ENCODE measurements around the gene ECI1.
"Not testable (repeated sequence)": the region's sequence is repeated elsewhere in the genome, so short reads cannot be mapped to it uniquely, and the experiment has no call there.

The ECI1 gene

DNA sequence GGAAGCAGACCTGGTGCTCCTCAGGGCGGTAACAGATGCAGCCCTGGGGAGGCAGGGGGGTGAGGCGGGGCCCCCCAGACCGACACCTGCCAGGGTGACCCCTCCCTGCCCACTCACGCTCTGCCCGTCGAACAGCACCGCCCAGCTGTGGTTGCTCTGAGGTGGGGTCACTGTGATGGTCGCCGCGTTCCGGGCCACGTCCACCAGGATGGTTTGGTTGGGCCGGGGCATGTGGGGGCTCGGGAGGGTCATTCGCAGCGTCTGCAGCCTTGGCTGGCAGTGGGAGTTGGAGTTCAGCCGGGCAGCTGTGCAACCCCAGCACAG, 41.4 kb downstream of the ECI1 start:
- DNase-seq, result no peak

DNA sequence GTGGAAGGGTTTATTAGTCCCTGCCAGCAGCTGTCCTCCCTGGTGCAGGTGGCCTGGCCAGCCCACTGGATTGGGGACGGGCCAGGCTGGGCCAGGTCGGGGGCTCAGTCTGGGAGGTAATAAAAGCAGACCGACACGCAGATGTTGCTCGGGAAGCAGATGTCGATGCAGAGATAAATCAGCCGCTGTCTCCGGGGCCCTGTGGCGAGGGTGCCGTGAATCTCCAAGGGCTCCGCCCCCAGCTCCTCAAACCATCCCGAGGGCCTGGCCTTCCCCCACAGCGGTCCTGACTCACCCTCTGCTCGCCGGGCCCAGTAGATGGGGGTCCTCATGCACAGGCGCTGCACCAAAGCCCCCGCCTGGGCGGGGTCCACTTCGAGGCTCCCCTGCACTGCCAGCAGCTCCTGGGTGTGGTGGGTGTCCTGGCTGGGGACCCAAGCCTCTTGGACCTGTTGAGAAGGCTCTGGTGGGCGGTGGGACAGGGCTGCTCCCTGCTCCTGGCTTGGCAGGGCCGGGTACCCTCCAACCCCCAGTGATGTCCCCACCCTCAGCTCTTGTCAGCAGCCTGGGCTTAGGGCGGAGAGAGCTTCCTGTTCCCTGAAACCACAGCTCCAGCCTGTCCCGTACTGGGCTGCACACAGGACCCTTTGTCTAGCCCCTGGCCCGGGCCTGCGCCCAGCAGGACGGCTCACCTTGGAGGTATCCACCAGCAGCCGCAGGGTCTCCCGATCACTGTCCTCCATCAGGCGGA, 42.0 kb downstream of the ECI1 start:
- DNase-seq, result no peak

- DNase-seq, result no peak
Observed at GRCh38 chr16:2208772-2209171, 42.6 kb downstream of the ECI1 start.

DNA sequence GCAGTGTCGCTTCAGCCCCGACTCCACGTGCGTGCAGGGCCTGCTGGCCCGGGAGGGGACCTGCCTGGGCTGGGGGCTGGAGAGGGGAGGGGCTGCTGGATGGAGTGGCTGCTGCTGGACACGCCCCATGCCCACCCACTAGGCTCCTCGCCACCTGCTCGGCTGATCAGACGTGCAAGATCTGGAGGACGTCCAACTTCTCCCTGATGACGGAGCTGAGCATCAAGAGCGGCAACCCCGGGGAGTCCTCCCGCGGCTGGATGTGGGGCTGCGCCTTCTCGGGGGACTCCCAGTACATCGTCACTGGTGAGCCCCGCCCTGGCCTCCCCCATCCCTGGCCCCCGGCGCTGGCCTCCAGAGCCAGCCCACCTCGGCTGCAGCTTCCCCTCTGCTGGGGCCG, 43.1 kb downstream of the ECI1 start:
- no peak for DNase-seq

- no peak for DNase-seq
Observed at GRCh38 chr16:2207872-2208271, 43.5 kb downstream of the ECI1 start.

DNA sequence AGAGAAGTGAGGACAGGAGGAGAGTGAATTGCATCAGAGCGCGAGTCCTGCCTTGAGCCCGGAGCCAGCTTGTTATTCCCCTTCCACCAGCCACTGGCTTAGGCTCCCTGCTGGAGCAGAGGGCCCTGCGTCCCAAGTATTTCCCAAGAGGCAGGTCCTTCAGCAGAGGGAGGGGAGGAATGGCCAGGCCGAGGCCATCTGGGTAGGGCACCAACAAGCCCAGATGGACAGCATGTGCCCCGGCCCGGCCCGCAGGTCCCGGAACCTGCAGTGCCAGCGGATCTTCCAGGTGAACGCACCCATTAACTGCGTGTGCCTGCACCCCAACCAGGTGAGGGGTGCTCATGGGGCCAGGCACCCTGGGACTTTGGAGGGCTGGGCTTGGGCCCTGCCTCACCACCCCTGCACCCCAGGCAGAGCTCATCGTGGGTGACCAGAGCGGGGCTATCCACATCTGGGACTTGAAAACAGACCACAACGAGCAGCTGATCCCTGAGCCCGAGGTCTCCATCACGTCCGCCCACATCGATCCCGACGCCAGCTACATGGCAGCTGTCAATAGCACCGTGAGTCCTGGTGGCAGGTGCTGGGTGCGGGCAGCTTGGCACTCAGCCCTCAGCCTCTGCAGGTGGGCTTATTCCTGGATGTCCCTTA, 44.5 kb downstream of the ECI1 start:
- DNase-seq, result no peak

GRCh38 chr16:2206420-2206779, 45.0 kb downstream of the ECI1 start:
- no peak for DNase-seq

DNA sequence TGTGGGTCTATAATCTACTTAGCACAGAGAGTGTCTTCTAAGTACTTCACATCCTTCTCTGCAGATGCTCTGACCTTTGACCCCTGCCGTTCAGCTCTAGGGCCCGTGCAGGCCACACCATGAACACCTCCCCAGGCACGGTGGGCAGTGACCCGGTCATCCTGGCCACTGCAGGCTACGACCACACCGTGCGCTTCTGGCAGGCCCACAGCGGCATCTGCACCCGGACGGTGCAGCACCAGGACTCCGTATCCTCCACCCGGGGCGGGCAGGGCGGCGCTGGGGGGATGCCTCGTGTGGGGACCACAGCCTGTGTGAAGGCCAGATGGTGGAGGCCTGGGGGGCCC, 45.4 kb downstream of the ECI1 start:
- peak; percentile 73 for DNase-seq

DNA sequence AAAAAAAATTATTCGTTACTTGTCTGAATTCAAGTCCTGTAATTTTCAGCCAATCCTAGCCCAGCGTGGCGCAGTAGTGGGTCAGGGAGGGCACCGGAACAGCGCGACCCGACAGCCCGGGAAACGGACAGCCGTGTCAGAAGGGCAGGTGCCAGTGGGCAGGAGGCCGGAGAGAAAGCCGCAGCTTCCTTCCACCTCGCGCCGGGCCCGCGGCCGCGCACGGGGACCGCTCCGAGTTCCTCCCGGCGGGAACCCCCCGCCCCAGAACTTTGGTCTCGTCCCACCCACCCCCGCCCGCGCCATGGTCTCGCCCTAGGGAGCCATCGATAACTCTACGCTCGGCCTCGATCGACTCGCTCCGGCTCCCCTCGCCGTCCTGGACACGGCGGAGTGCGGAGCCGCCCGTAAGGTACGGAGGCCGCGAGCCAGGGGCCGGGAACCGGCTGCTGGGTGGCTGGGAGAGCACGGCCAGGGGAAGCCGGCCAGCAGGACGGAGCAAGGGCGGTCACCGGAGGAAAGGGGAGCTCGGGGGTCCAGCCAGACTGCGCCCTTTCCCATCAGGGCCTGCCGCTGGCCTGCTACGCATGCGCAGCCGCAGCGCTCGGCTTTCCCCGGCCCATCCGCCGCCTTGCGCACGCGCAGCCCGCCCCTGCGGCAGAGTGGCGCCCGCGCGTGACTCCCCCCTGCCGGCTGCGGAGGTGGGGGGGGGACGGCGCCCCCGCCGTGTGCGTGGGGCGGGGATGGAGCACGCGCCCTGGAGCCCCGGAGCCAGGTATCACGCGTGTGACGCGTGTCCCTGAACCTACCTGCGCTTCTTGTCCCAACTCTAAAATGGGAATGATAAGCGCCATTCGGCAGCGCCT, 46.1 kb downstream of the ECI1 start, which contains the start of gene MLST8:
TSS of gene MLST8 (plus strand) at position 351 of the 863 bp plus-strand sequence. CDS start 632 bp downstream, outside the sequence.
- DNase-seq, result peak; percentile 92

DNA sequence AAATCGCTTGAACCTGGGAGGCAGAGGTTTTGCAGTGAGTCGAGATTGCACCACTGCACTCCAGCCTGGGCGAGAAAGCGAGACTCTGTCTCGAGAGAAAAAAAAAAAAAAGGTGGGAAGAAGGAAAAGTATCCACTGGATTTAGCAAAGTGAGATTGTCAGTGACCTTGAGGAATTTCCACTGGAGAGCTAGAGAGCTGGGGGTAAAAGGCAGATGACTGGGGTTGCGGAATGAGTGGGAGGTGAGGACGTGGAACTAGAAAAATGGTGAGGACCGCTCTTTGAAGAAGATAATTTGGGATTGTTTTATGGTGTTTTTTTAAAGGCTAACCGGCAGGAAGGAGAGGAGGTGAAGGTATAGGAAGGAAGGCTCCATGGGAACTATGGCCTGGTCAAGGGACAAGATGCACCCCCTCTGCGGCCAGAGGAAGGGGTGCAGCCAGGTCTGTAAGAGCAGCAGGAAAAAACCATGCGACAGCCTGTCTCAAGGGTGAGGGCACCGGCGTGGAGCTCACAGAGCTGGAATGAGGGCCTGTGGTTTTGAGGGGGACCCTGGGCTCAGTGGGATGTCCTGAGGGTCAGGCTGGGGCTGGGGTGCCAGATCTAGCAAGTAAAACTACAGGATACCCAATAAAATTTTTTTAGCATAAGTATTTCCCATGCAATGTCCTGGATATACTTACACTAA, 46.8 kb downstream of the ECI1 start:
- DNase-seq, result no peak

DNA sequence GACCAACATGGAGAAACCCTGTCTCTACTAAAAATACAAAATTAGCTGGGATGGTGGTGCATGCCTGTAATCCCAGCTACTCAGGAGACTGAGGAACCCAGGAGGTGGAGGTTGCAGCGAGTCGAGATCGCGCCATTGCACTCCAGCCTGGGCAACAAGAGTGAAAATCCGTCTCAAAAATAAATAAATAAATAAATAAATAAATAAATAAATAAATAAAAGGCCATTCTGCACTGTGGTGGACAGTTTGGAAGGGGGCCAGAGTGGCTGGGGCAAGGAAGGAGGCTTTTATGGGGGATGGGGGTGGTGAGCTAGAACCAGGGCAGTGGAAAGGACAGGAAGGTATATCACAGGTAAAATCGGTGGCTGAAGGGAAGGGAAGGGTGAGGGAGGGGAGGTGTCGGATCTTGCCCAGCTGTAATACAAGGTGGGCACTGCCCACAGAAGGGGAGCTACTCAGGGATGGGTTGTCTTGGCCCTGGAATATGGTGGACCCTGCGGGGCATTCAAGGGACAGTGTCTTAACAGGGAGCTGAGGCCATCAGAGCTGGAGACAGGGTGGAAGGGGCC, 48.2 kb downstream of the ECI1 start:
- not testable (repeated sequence) for DNase-seq

- no peak for DNase-seq
Observed at GRCh38 chr16:2200313-2200712, 51.1 kb downstream of the ECI1 start.

DNA sequence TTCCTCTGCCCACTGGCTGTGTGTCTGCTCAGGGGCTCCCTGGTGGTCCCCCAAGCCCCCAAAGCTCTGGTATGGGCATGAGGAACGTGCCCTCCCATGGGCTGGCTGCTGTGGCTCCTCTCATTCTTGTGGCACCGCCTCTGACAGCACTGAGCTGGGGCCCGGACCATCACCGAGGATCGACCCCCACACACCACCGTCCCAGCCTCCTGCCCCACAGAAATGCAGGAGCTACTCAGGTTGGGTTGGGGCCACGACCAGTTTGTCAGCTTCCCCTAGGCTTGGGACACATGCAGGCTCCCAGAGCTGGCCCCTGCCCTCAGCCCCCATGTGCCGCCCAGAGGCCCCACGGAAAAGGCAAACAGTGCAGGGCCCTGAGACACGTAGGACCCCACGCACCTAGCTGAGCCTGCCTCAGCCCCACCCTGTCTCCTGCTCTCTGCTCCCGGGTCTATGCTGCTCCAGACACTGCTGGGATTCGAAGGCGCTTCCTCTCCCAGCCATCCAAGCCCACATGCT, 51.7 kb downstream of the ECI1 start:
- DNase-seq, result no peak

DNA sequence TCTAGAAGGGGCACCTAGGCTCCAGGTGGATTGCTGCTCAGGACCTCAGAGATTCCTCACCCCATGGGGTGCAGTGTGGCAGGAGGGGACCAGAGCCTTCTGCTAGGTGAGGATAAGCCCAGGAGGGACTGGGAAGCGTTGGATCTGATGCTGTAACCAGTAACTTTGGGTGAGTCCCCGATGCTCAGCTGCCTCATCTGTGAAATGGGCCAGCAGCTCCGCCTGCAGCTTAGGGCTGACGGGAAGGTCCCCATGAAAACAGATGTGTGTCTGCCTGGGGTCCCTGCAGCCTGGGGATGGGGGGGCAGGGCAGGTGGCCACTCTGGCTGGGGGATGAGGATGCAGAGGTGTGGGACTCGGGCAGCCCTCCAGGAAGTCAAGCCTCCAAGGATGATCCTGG, 52.3 kb downstream of the ECI1 start:
- no peak for DNase-seq

DNA sequence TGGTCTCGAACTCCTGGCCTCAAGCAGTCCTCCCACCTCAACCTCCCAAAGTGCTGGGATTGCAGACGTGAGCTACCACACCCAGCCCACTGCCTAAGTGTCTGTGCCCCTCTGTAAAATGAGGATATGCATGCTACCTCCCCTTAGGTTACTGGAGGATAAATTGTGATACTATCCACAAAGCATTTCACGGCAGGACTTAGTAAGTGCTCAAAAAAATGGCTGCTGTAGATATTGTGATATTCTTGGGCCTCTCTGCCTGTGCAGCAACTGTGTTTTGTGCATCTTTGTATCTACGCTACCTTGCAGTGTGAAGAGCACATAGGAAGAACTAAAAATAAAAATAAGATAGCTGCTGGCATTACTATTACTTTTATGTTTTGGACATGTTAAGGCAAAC, 53.1 kb downstream of the ECI1 start:
- DNase-seq, result no peak

- no peak for DNase-seq
Observed at GRCh38 chr16:2197765-2198164, 53.6 kb downstream of the ECI1 start.

- no peak for DNase-seq
Observed at GRCh38 chr16:2196981-2197511, 54.3 kb downstream of the ECI1 start.

- peak; percentile 71 for DNase-seq
Observed at GRCh38 chr16:2196162-2196980, 55.0 kb downstream of the ECI1 start, which contains the start of gene CASKIN1. CASKIN1 (minus strand) TSS chr16:2196605; CDS start chr16:2196432, 173 bp downstream.

GRCh38 chr16:2195322-2196161, 55.8 kb downstream of the ECI1 start:
- DNase-seq, result peak; percentile 58

DNA sequence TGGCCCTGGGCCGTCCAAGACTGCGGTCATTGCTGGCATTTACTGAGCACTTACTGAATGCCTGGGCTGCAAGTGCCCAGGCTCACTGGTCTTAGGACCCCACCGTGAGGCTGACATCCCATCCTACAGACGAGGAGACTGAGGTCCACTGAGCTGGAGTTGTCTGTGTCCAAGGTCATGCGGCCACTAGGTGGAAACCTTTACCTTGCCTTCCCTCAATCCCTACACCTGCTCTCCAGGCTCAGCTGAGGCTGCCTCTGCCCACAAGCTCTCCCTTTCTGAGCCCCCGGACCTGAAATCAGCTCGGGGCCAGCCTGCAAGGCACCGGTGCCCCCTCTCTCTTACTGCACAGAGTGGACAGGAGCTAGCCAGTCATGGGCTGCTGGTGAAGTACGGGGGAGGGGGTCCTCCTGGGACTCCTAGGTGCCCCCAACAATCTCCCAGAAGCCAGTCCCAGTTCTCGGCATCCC, 56.5 kb downstream of the ECI1 start:
- peak; percentile 86 for DNase-seq

All from DMS53 (cell line).